HepG2 (cell line): ENCODE data around the gene ZNF416. TPM values are rescaled to one million over a fixed set of nuclear protein-coding genes. Genes with fewer than 3 reads are reported as not detected.

ENCODE experiments used
- ASH2L ChIP-seq: fragments of 300-600, 200-600 bp; sonication (generic); IDR thresholded peaks from 2 replicates; pipeline ENCODE4 v1.7.0; 2017; ENCODE audit warnings: low read depth, mild to moderate bottlenecking, moderate library complexity, mixed read lengths, low read length; ENCODE audit not compliant: insufficient read length
- ATF7-NPFF ChIP-seq: sonication (generic); formaldehyde crosslinking; IDR thresholded peaks from 2 replicates; pipeline ENCODE4 v1.8.1; 2023; ENCODE audit warnings: mild to moderate bottlenecking, low read depth, missing genetic modification reagents, moderate library complexity
- BRCA1 ChIP-seq: sonication (generic); formaldehyde crosslinking; IDR thresholded peaks from 2 replicates; pipeline ENCODE4 v1.4.0; 2020; ENCODE audit warnings: missing genetic modification reagents
- ETV5 ChIP-seq: IDR thresholded peaks from 2 replicates; pipeline ENCODE4 v1.6.1; 2018; ENCODE audit warnings: missing biosample characterization, missing genetic modification reagents, inconsistent platforms, borderline replicate concordance
- FOXA1 ChIP-seq, 2 experiments: fragments of 450-650 bp in 1 of 2; sonication (generic) in 1 of 2; formaldehyde crosslinking in 1 of 2; IDR thresholded peaks; 2 replicates each; pipeline versions ENCODE4 v1.4.0 to v1.6.1; 2016 to 2020; ENCODE audit warnings: missing genetic modification reagents in 1 of 2
- HOXA9 ChIP-seq: sonication (generic); formaldehyde crosslinking; IDR thresholded peaks from 2 replicates; pipeline ENCODE4 v1.8.1; 2022; ENCODE audit warnings: missing genetic modification reagents, mild to moderate bottlenecking, moderate library complexity, borderline replicate concordance
- ISX ChIP-seq: sonication (generic); formaldehyde crosslinking; conservative IDR thresholded peaks from 2 replicates; pipeline ENCODE4 v1.5.0; 2020; ENCODE audit warnings: missing genetic modification reagents
- KAT2B ChIP-seq: fragments of 150-350 bp; IDR thresholded peaks from 2 replicates; pipeline ENCODE4 v1.6.1; 2014; ENCODE audit warnings: low read depth, low read length, borderline replicate concordance
- KDM4B ChIP-seq: sonication (generic); formaldehyde crosslinking; IDR thresholded peaks from 2 replicates; pipeline ENCODE4 v1.4.0; 2020; ENCODE audit warnings: missing genetic modification reagents
- MIXL1 ChIP-seq: IDR thresholded peaks from 2 replicates; pipeline ENCODE4 v1.6.1; 2016
- NFIB ChIP-seq: sonication (generic); formaldehyde crosslinking; IDR thresholded peaks from 2 replicates; pipeline ENCODE4 v1.9.0; 2021; ENCODE audit warnings: missing genetic modification reagents, mild to moderate bottlenecking, borderline replicate concordance
- ONECUT2 ChIP-seq: sonication (generic); formaldehyde crosslinking; IDR thresholded peaks from 2 replicates; pipeline ENCODE4 v1.4.0; 2020; ENCODE audit warnings: missing genetic modification reagents
- POLR2A ChIP-seq, 2 experiments: IDR thresholded peaks; 2 replicates each; pipeline ENCODE4 v1.6.1; 2011; ENCODE audit warnings: low read depth in 2 of 2, low read length in 2 of 2, mild to moderate bottlenecking in 1 of 2, moderate library complexity in 1 of 2; ENCODE audit not compliant: insufficient read depth in 1 of 2
- PPARG ChIP-seq: conservative IDR thresholded peaks from 2 replicates; pipeline ENCODE4 v1.6.1; 2016; ENCODE audit warnings: missing biosample characterization, missing genetic modification reagents
- STAT6 ChIP-seq: sonication (generic); formaldehyde crosslinking; IDR thresholded peaks from 2 replicates; pipeline ENCODE4 v1.4.0; 2020; ENCODE audit warnings: missing genetic modification reagents, mild to moderate bottlenecking, borderline replicate concordance
- XRCC5 ChIP-seq: fragments of 200-400 bp; formaldehyde crosslinking; optimal IDR thresholded peaks from 2 replicates; pipeline ENCODE3; 2017; ENCODE audit warnings: mild to moderate bottlenecking, low read length
- YEATS4 ChIP-seq: sonication (generic); formaldehyde crosslinking; IDR thresholded peaks from 2 replicates; pipeline ENCODE4 v1.4.0; 2020; ENCODE audit warnings: missing genetic modification reagents, borderline replicate concordance
- ZNF589 ChIP-seq: sonication (generic); formaldehyde crosslinking; conservative IDR thresholded peaks from 2 replicates; pipeline ENCODE4 v1.8.0; 2022; ENCODE audit warnings: mild to moderate bottlenecking, moderate library complexity, missing genetic modification reagents
- ZNF615 ChIP-seq: sonication (generic); formaldehyde crosslinking; IDR thresholded peaks from 2 replicates; pipeline ENCODE4 v1.5.0; 2020; ENCODE audit warnings: mild to moderate bottlenecking, missing genetic modification reagents, borderline replicate concordance
- ZNF619 ChIP-seq: sonication (generic); formaldehyde crosslinking; IDR thresholded peaks from 2 replicates; pipeline ENCODE4 v1.4.0; 2020; ENCODE audit warnings: mild to moderate bottlenecking, missing genetic modification reagents
- ZNF691 ChIP-seq: sonication (generic); formaldehyde crosslinking; IDR thresholded peaks from 2 replicates; pipeline ENCODE4 v1.4.0; 2020; ENCODE audit warnings: missing genetic modification reagents, low read depth, mild to moderate bottlenecking, borderline replicate concordance
- ZNF747 ChIP-seq: sonication (generic); formaldehyde crosslinking; IDR thresholded peaks from 2 replicates; pipeline ENCODE4 v1.8.1; 2023; ENCODE audit warnings: missing genetic modification reagents, mild to moderate bottlenecking, borderline replicate concordance
- ZNF841 ChIP-seq: sonication (generic); formaldehyde crosslinking; IDR thresholded peaks from 2 replicates; pipeline ENCODE4 v1.8.1; 2023; ENCODE audit warnings: missing genetic modification reagents, borderline replicate concordance
- ZNF850 ChIP-seq: sonication (generic); formaldehyde crosslinking; conservative IDR thresholded peaks from 2 replicates; pipeline ENCODE4 v1.9.0; 2021; ENCODE audit warnings: mild to moderate bottlenecking, missing genetic modification reagents
- ZNF878 ChIP-seq: sonication (generic); formaldehyde crosslinking; IDR thresholded peaks from 2 replicates; pipeline ENCODE4 v1.8.1; 2023; ENCODE audit warnings: mild to moderate bottlenecking, missing genetic modification reagents, moderate library complexity
- polyA plus RNA-seq, 8 experiments: library from polyadenylated mRNA; depleted of rRNA in 3 of 8; stranded (reverse) in 7 of 8; unstranded in 1 of 8; fragments of >200 nt; fragmentation: Illumina TruSeq in 4 of 8; extraction: Trizol in 4 of 8; gene quantifications; 2 replicates each; pipeline versions ENCODE4 v1.2.1 to v1.2.3, GENCODE V29; 2011 to 2016; ENCODE audit warnings: low read depth in 4 of 8, missing spikeins in 1 of 8, mixed read lengths in 1 of 8; ENCODE audit not compliant: insufficient read depth in 1 of 8
- total RNA-seq, 5 experiments: library from RNA; depleted of rRNA; stranded (reverse); fragments of >200 nt; fragmentation: Illumina TruSeq; extraction: Trizol; gene quantifications; 2 replicates each; pipeline ENCODE4 v1.2.3, GENCODE V29; 2016; ENCODE audit warnings: low read depth in 1 of 5

The ZNF416 gene
- total and polyA plus RNA-seq, 2 of the 13 experiments (the other 11 are each of a cell fraction or from before 2014, with no cell fraction given), result 1.5 to 5.3 TPM

DNA sequence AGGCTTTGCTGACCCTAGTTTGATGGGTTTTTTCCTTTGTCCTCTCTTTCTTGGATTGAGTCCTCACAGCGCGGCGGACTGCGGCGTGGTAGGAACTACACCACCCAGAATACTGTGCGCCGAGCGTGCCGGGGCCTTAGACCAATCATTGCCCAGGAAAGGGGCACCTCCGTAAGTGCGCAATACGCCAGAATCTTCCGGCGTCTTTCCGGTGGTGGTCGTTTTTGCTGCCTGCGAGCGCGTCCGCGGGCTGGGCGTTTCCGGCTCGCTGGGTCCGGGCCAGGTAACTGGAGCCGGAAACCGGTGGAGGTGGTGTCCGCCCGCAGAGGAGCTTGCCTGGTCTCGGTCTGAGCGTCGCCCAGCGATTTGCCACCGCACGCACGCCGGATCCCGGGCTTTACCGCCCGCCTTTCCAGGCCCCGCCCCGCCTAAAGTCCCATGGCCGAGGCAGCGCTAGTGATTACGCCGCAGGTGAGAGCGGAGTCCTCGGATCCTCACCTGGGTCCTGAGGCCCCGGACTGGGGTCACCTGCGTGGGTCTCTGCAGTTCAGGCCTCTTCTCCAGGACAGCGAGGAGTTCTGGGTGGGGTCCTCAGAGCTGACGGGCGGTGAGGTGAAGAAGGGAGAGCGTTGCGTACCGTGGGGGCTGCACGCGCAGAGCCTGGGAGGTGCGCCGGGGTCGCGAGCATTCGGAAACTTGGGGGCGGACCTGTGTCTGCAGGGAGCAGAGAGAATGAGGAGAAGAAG lies 51.4 kb downstream of the ZNF416 start, which contains the start of gene ZNF549 (continued):
- no peak for TF ChIP-seq PPARG (CRISPR knock-in tag)
- no peak for TF ChIP-seq ZNF841 (CRISPR knock-in tag)
- TF ChIP-seq ETV5 (CRISPR knock-in tag), result peak; percentile 92
- TF ChIP-seq ATF7-NPFF, result peak; percentile 68; the same call in 1 of the 2 replicates
- no peak for TF ChIP-seq NFIB (CRISPR knock-in tag)
- no peak for TF ChIP-seq HOXA9 (CRISPR knock-in tag)
- TF ChIP-seq KDM4B (CRISPR knock-in tag), result peak; percentile 55; the same call in 1 of the 2 replicates
- peak; percentile 69 for TF ChIP-seq ASH2L
- TF ChIP-seq XRCC5, result peak; percentile 85
- peak; percentile 63; the same call in 1 of the 2 replicates for TF ChIP-seq STAT6 (CRISPR knock-in tag)
- TF ChIP-seq ZNF747, result peak; percentile 41; the same call in 1 of the 2 replicates
- no peak for TF ChIP-seq KAT2B
- TF ChIP-seq ZNF615 (CRISPR knock-in tag), result no peak
- no peak for TF ChIP-seq MIXL1 (CRISPR knock-in tag)
- peak; percentile 59 to 83 for TF ChIP-seq POLR2A (IDR thresholded peaks at IDR 0.05; ENCODE audit: insufficient read depth in 1 of 2, low read depth in 2 of 2, low read length in 2 of 2)
- 0 out of 2 replicates have a peak, but pooled peaks have one; percentile 42 for TF ChIP-seq ZNF589 (CRISPR knock-in tag)
- no peak for TF ChIP-seq ZNF850
- TF ChIP-seq ONECUT2, result no peak; the same call in 1 of the 2 replicates
- 0 out of 2 replicates have a peak, but pooled peaks have one; percentile 56 for TF ChIP-seq YEATS4 (CRISPR knock-in tag)
- no peak for TF ChIP-seq ISX (CRISPR knock-in tag)
- TF ChIP-seq ZNF691, result no peak; the same call in 1 of the 2 replicates
- no peak for TF ChIP-seq ZNF878
- no peak for TF ChIP-seq FOXA1 (IDR thresholded peaks at IDR 0.05)
- 0 out of 2 replicates have a peak, but pooled peaks have one; percentile 15 for TF ChIP-seq FOXA1 (CRISPR knock-in tag; IDR thresholded peaks at IDR 0.05)
- TF ChIP-seq ZNF619 (CRISPR knock-in tag), result no peak; the same call in 1 of the 2 replicates
- 0 out of 2 replicates have a peak, but pooled peaks have one; percentile 60 for TF ChIP-seq BRCA1 (CRISPR knock-in tag)
